Neuronal stem cell (in vitro differentiated cells): ENCODE measurements around the gene ARMH3.

Source experiments
- DNase-seq: peaks from one replicate; pipeline ENCODE4 v3.0.0-alpha.2; 2013; ENCODE audit warnings: low spot score
- H2AFZ ChIP-seq: one replicate; pipeline ENCODE4 v1.6.1; 2013; ENCODE audit warnings: mild to moderate bottlenecking, low read length, inconsistent platforms
- H2AK5ac ChIP-seq: 2 replicates; pipeline ENCODE4 v1.6.1; 2013; ENCODE audit warnings: low read depth, mild to moderate bottlenecking, inconsistent platforms, low read length, moderate library complexity, mixed read lengths
- H2BK120ac ChIP-seq: 2 replicates; pipeline ENCODE4 v1.6.1; 2013; ENCODE audit warnings: low read depth, mild to moderate bottlenecking, inconsistent platforms, low read length, moderate library complexity, mixed read lengths
- H2BK12ac ChIP-seq: one replicate; pipeline ENCODE4 v1.6.1; 2013; ENCODE audit warnings: low read length, inconsistent platforms
- H2BK15ac ChIP-seq: 2 replicates; pipeline ENCODE4 v1.6.1; 2013; ENCODE audit warnings: mild to moderate bottlenecking, low read length, inconsistent platforms, mixed read lengths
- H2BK5ac ChIP-seq: one replicate; pipeline ENCODE4 v1.6.1; 2013; ENCODE audit warnings: inconsistent platforms, mild to moderate bottlenecking, low read length, moderate library complexity
- H3K14ac ChIP-seq: one replicate; pipeline ENCODE4 v1.6.1; 2013; ENCODE audit warnings: low read length, inconsistent platforms
- H3K18ac ChIP-seq: 2 replicates; pipeline ENCODE4 v1.6.1; 2013; ENCODE audit warnings: low read length, inconsistent platforms
- H3K23ac ChIP-seq: 2 replicates; pipeline ENCODE4 v1.6.1; 2013; ENCODE audit warnings: low read depth, mild to moderate bottlenecking, mixed read lengths, low read length, inconsistent platforms; ENCODE audit not compliant: poor library complexity
- H3K27ac ChIP-seq: replicated peaks from 3 replicates; pipeline ENCODE4 v1.5.1; 2013; ENCODE audit warnings: low read length, inconsistent platforms
- H3K27me3 ChIP-seq, 3 experiments: 2 replicates each; pipeline ENCODE4 v1.6.1; 2013; ENCODE audit warnings: low read length in 3 of 3, mild to moderate bottlenecking in 2 of 3, inconsistent platforms in 1 of 3, low read depth in 1 of 3, mixed read lengths in 1 of 3, moderate library complexity in 1 of 3; ENCODE audit not compliant: control insufficient read depth in 3 of 3, insufficient read depth in 3 of 3
- H3K36me3 ChIP-seq, 2 donors: replicated peaks in 1 of 2; 2 replicates each; pipeline ENCODE4 v1.6.1; 2013; ENCODE audit warnings: low read length in 2 of 2; ENCODE audit not compliant: control insufficient read depth in 2 of 2, insufficient read depth in 2 of 2
- H3K4ac ChIP-seq: 2 replicates; pipeline ENCODE4 v1.6.1; 2013; ENCODE audit warnings: inconsistent platforms, mild to moderate bottlenecking, low read length, moderate library complexity
- H3K4me1 ChIP-seq, 2 donors: 1 replicate in 1 of 2; 2 replicates in 1 of 2; pipeline ENCODE4 v1.6.1; 2013; ENCODE audit warnings: low read length in 2 of 2, low read depth in 1 of 2; ENCODE audit not compliant: control insufficient read depth in 2 of 2, insufficient read depth in 1 of 2
- H3K4me2 ChIP-seq: one replicate; pipeline ENCODE4 v1.6.1; 2013; ENCODE audit warnings: mild to moderate bottlenecking, low read length, inconsistent platforms; ENCODE audit not compliant: insufficient read depth, poor library complexity, severe bottlenecking
- H3K4me3 ChIP-seq, 2 donors: 2 replicates each; pipeline ENCODE4 v1.5.1; 2013; ENCODE audit warnings: low read length in 2 of 2, mild to moderate bottlenecking in 2 of 2, inconsistent platforms in 1 of 2, moderate library complexity in 1 of 2
- H3K79me1 ChIP-seq: one replicate; pipeline ENCODE4 v1.6.1; 2013; ENCODE audit warnings: low read depth, mild to moderate bottlenecking, inconsistent platforms, low read length, moderate library complexity
- H3K9ac ChIP-seq: one replicate; pipeline ENCODE4 v1.6.1; 2013; ENCODE audit warnings: mild to moderate bottlenecking, low read depth, low read length, inconsistent platforms; ENCODE audit not compliant: poor library complexity
- H3K9me3 ChIP-seq, 2 donors: replicated peaks in 1 of 2; 2 replicates each; pipeline versions ENCODE3 to v1.6.1; 2013; ENCODE audit warnings: low read length in 2 of 2, mild to moderate bottlenecking in 2 of 2, inconsistent platforms in 1 of 2, low read depth in 1 of 2, mixed read lengths in 1 of 2, moderate library complexity in 1 of 2; ENCODE audit not compliant: control insufficient read depth in 2 of 2, insufficient read depth in 1 of 2
- H4K8ac ChIP-seq: one replicate; pipeline ENCODE4 v1.6.1; 2013; ENCODE audit warnings: low read depth, mild to moderate bottlenecking, inconsistent platforms, low read length, moderate library complexity
- H4K91ac ChIP-seq: one replicate; pipeline ENCODE4 v1.6.1; 2013; ENCODE audit warnings: low read length, low read depth, mild to moderate bottlenecking, inconsistent platforms; ENCODE audit not compliant: poor library complexity
- WGBS, 2 donors: extraction: QIAGEN DNeasy Blood & Tissue Kit; methylation state at CpG; one replicate each; pipeline ENCODE4 v1.1.7; 2013; ENCODE audit warnings: missing lambda C conversion rate in 2 of 2, mixed read lengths in 1 of 2; ENCODE audit not compliant: insufficient read length in 2 of 2, insufficient replicate concordance in 1 of 2; ENCODE audit errors: extremely low coverage in 2 of 2; 5-methylcytosine and 5-hydroxymethylcytosine counted together

The ARMH3 gene

DNA sequence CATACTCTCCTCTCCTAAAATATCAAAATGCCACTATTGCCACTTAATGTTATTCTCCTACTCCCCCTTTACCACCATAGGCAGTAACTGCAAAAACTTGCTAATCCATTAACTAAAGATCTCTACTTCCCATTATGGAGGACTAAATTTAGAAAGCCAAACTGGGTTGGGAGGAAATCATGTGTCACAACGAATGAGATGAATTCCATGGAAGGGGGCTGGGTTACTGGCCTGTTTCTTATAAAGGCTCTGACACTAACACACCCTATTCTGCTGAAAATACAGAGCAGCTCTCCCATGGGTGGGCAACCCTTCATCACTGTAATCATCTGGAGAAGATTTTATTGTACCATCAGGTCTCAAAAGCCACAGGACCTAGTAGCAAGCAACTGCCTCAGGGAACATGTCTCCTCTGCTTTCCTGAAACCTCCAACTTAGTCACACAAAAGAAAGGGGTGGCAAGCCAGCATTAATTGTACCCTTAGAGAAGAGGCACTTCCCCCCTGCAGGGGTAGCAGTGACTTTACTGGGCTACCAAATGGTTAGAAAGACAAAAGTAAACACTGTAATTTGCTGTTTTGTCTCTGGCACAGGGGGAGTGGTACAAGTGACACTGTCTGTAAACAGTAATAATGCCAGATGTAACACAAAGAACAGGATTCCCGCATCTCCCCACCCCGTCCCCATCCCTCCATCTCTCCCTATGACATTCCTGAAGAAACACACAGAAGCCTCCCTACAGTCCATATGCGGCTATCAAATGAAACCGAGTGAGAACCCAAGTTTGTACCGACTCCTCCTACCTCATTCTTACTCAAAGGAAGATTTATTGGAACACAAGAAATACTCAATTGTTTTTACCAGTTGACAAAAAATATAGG, 81.6 kb downstream of the ARMH3 start:
- no peak overlapping the region for H2AFZ ChIP-seq
- DNase-seq = no peak
- WGBS, 2 donors = no CpG with 5 or more reads among the region's 6 CpGs
- H4K8ac ChIP-seq = no peak overlapping the region
- H3K27me3 ChIP-seq = no peaks in the 10 kb centered on the region
- no peak overlapping the region for H2BK12ac ChIP-seq
- no peak overlapping the region for H4K91ac ChIP-seq
- no peak overlapping the region for H2BK120ac ChIP-seq
- H2AK5ac ChIP-seq = no peak overlapping the region
- no peaks in the 10 kb centered on the region for H3K9me3 ChIP-seq
- H3K4me2 ChIP-seq = no peak overlapping the region
- peak overlapping the region; percentile 1 for H3K27ac ChIP-seq
- peaks cover 4 to 8% of the 10 kb centered on the region in 2 donors for H3K4me1 ChIP-seq
- no peak overlapping the region for H3K4me3 ChIP-seq
- H3K79me1 ChIP-seq = no peaks in the 10 kb centered on the region
- peaks cover 0 to 57% of the 10 kb centered on the region in 2 donors for H3K36me3 ChIP-seq
- H3K14ac ChIP-seq = no peak overlapping the region
- no peak overlapping the region for H2BK5ac ChIP-seq
- H2BK15ac ChIP-seq = no peak overlapping the region
- H3K18ac ChIP-seq = no peak overlapping the region
- H3K9ac ChIP-seq = no peak overlapping the region
- no peak overlapping the region for H3K4ac ChIP-seq
- H3K23ac ChIP-seq = no peak overlapping the region

DNA sequence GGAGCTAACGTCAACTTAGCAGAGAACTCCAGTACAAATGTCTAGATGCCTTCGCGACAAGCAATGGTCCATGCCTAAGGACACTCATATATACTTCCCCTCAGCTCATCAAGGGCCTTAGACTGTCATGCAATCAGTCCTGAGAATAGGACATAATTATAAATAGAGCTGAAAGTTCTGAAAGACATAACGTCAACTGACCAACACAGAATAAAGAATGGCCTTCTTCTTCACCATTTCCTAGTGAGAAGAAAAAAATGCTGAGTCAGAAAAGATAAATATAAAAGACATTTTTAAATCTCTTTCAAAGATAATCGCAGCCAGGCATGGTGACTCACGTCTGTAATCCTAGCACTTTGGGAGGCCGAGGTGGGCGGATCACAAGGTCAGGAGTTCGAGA, 83.2 kb downstream of the ARMH3 start:
- Histone ChIP-seq H2AK5ac (no peak overlapping the region), H2AFZ (no peak overlapping the region), H3K27ac (no peak overlapping the region), H2BK120ac (no peak overlapping the region), H3K23ac (no peak overlapping the region), H3K4me1 (peaks cover 4 to 8% of the 10 kb centered on the region in 2 donors), H2BK12ac (no peak overlapping the region), H3K27me3 (no peaks in the 10 kb centered on the region), H4K91ac (no peak overlapping the region), H3K4ac (no peak overlapping the region), H2BK5ac (no peak overlapping the region), H3K4me2 (no peak overlapping the region), H3K9me3 (no peaks in the 10 kb centered on the region), H3K79me1 (no peaks in the 10 kb centered on the region), H4K8ac (no peak overlapping the region), H3K14ac (no peak overlapping the region), H3K36me3 (peaks cover 0 to 63% of the 10 kb centered on the region in 2 donors), H3K4me3 (no peak overlapping the region), H2BK15ac (no peak overlapping the region), H3K18ac (no peak overlapping the region), H3K9ac (no peak overlapping the region)
- WGBS, 2 donors = no CpG with 5 or more reads among the region's 9 CpGs
- no peak for DNase-seq

DNA sequence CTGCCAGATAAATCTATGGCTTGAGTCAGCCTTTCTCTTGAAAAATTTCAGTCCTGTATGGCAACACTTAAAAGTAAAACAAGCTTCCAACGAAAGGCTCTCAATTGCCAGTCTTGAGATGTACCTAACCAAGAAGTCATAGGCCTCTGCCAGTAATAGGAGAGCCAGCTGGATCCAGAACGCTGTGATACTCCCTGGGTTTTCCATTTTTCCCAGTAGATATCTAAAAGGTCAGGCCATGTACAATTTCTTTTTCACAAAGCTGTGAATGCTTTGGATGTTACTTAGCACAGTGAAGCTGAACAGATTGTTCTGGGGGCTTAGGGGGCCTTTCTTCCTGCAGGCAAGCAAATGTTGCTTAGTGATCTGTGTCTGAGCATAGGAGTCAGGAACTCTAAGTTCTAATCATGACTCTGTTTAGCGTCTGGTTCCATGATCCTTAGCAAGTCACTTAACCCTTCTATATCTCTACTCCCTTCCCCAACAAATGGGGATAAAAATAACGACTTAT, 86.5 kb downstream of the ARMH3 start:
- no peak overlapping the region for H2AFZ ChIP-seq
- H2BK12ac ChIP-seq = no peak overlapping the region
- H2BK5ac ChIP-seq = no peak overlapping the region
- H2AK5ac ChIP-seq = no peak overlapping the region
- H3K27me3 ChIP-seq = no peaks in the 10 kb centered on the region
- no peak overlapping the region for H3K27ac ChIP-seq
- no peak overlapping the region for H3K4me2 ChIP-seq
- no peak overlapping the region for H3K18ac ChIP-seq
- H3K9me3 ChIP-seq = no peaks in the 10 kb centered on the region
- H2BK120ac ChIP-seq = no peak overlapping the region
- no peak overlapping the region for H2BK15ac ChIP-seq
- peaks cover 0 to 61% of the 10 kb centered on the region in 2 donors for H3K36me3 ChIP-seq
- no peak overlapping the region for H4K8ac ChIP-seq
- H3K4me3 ChIP-seq = no peak overlapping the region
- no peak overlapping the region for H4K91ac ChIP-seq
- H3K79me1 ChIP-seq = no peaks in the 10 kb centered on the region
- H3K9ac ChIP-seq = no peak overlapping the region
- no peak overlapping the region for H3K23ac ChIP-seq
- WGBS, 2 donors = no CpG with 5 or more reads among the region's 4 CpGs
- no peak for DNase-seq
- H3K4ac ChIP-seq = no peak overlapping the region
- H3K4me1 ChIP-seq = peaks cover 4 to 5% of the 10 kb centered on the region in 2 donors
- H3K14ac ChIP-seq = no peak overlapping the region

DNA sequence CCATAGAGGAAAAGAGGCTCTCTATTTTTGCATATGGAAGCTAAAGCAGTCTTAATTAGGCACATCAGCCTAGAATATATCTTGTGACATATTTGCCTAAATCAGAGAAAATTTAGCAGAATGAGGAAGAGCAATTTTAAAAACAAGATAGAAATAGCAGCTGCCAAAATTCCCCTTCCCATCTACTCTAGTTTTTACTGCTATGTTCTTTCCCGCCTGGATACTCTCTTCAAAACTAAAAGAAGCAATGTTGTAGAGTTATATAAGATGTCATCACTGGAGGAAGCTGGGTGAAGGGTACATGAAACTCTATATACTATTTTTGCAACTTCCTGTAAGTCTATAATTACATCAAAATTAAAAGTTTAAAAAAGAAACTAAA, 87.0 kb downstream of the ARMH3 start:
- H3K27ac ChIP-seq = no peak overlapping the region
- peaks cover 2 to 4% of the 10 kb centered on the region in 2 donors for H3K4me1 ChIP-seq
- H2BK5ac ChIP-seq = no peak overlapping the region
- peaks cover 0 to 62% of the 10 kb centered on the region in 2 donors for H3K36me3 ChIP-seq
- H2BK15ac ChIP-seq = no peak overlapping the region
- no peaks in the 10 kb centered on the region for H3K27me3 ChIP-seq
- no peak overlapping the region for H2AFZ ChIP-seq
- H3K79me1 ChIP-seq = no peaks in the 10 kb centered on the region
- H3K9ac ChIP-seq = no peak overlapping the region
- H3K4ac ChIP-seq = no peak overlapping the region
- no peak overlapping the region for H3K4me2 ChIP-seq
- no peaks in the 10 kb centered on the region for H3K9me3 ChIP-seq
- H2BK120ac ChIP-seq = no peak overlapping the region
- no peak overlapping the region for H3K23ac ChIP-seq
- H3K14ac ChIP-seq = no peak overlapping the region
- H4K91ac ChIP-seq = no peak overlapping the region
- no peak overlapping the region for H2AK5ac ChIP-seq
- H3K4me3 ChIP-seq = no peak overlapping the region
- no peak overlapping the region for H3K18ac ChIP-seq
- DNase-seq = no peak
- no peak overlapping the region for H2BK12ac ChIP-seq
- WGBS, 2 donors = no CpG with 5 or more reads among the region's 1 CpG
- no peak overlapping the region for H4K8ac ChIP-seq
